HepG2 (cell line): ENCODE results near the gene LRRC17. TPM values are rescaled to one million over a fixed set of nuclear protein-coding genes. Genes with fewer than 3 reads are reported as not detected.

ENCODE experiments used
- ASH2L ChIP-seq: fragments of 300-600, 200-600 bp; sonication (generic); IDR thresholded peaks from 2 replicates; pipeline ENCODE4 v1.7.0; 2017; ENCODE audit warnings: low read depth, mild to moderate bottlenecking, moderate library complexity, mixed read lengths, low read length; ENCODE audit not compliant: insufficient read length
- CC2D1A ChIP-seq: sonication (generic); formaldehyde crosslinking; IDR thresholded peaks from 2 replicates; pipeline ENCODE4 v1.8.1; 2023; ENCODE audit warnings: mild to moderate bottlenecking, missing genetic modification reagents
- JARID2 ChIP-seq: sonication (generic); formaldehyde crosslinking; IDR thresholded peaks from 2 replicates; pipeline ENCODE4 v1.8.1; 2023; ENCODE audit warnings: missing genetic modification reagents, inconsistent platforms; ENCODE audit not compliant: insufficient replicate concordance
- KAT8 ChIP-seq: IDR thresholded peaks from 2 replicates; pipeline ENCODE4 v1.6.1; 2016; ENCODE audit warnings: missing genetic modification reagents, missing compliant biosample characterization
- MAF1 ChIP-seq: sonication (generic); formaldehyde crosslinking; IDR thresholded peaks from 2 replicates; pipeline ENCODE4 v1.5.0; 2020; ENCODE audit warnings: missing genetic modification reagents, borderline replicate concordance
- NAIF1 ChIP-seq: sonication (generic); formaldehyde crosslinking; IDR thresholded peaks from 2 replicates; pipeline ENCODE4 v1.5.0; 2020; ENCODE audit warnings: mild to moderate bottlenecking, missing genetic modification reagents, borderline replicate concordance
- SMC3 ChIP-seq: IDR thresholded peaks from 2 replicates; pipeline ENCODE4 v1.6.1; 2011; ENCODE audit warnings: low read length, improper control_type of control experiment
- U2AF1 ChIP-seq: fragments of 200-400 bp; formaldehyde crosslinking; optimal IDR thresholded peaks from 2 replicates; pipeline ENCODE3; 2017; ENCODE audit warnings: mild to moderate bottlenecking, low read depth, low read length
- ZNF317 ChIP-seq: sonication (generic); formaldehyde crosslinking; IDR thresholded peaks from 2 replicates; pipeline ENCODE4 v1.5.0; 2020; ENCODE audit warnings: mild to moderate bottlenecking, missing genetic modification reagents
- ZNF878 ChIP-seq: sonication (generic); formaldehyde crosslinking; IDR thresholded peaks from 2 replicates; pipeline ENCODE4 v1.8.1; 2023; ENCODE audit warnings: mild to moderate bottlenecking, missing genetic modification reagents, moderate library complexity
- polyA plus RNA-seq, 8 experiments: library from polyadenylated mRNA; depleted of rRNA in 3 of 8; stranded (reverse) in 7 of 8; unstranded in 1 of 8; fragments of >200 nt; fragmentation: Illumina TruSeq in 4 of 8; extraction: Trizol in 4 of 8; gene quantifications; 2 replicates each; pipeline versions ENCODE4 v1.2.1 to v1.2.3, GENCODE V29; 2011 to 2016; ENCODE audit warnings: low read depth in 4 of 8, missing spikeins in 1 of 8, mixed read lengths in 1 of 8; ENCODE audit not compliant: insufficient read depth in 1 of 8
- total RNA-seq, 5 experiments: library from RNA; depleted of rRNA; stranded (reverse); fragments of >200 nt; fragmentation: Illumina TruSeq; extraction: Trizol; gene quantifications; 2 replicates each; pipeline ENCODE4 v1.2.3, GENCODE V29; 2016; ENCODE audit warnings: low read depth in 1 of 5
- TF ChIP-seq, protein P1 (sequence below): sonication (generic); formaldehyde crosslinking; IDR thresholded peaks from 2 replicates; pipeline ENCODE4 v1.5.0; 2020; ENCODE audit warnings: mild to moderate bottlenecking, missing genetic modification reagents
- TF ChIP-seq, protein P2 (sequence below): sonication (generic); formaldehyde crosslinking; IDR thresholded peaks from 2 replicates; pipeline ENCODE4 v1.5.1; 2020; ENCODE audit warnings: mild to moderate bottlenecking, moderate library complexity, missing genetic modification reagents
- TF ChIP-seq, protein P3 (sequence below): sonication (generic); formaldehyde crosslinking; conservative IDR thresholded peaks from 2 replicates; pipeline ENCODE4 v1.8.1; 2023; ENCODE audit warnings: missing genetic modification reagents
- TF ChIP-seq, protein P4 (sequence below): fragments of 450-650 bp; IDR thresholded peaks from 2 replicates; pipeline ENCODE4 v1.6.1; 2016
- TF ChIP-seq, protein P5 (sequence below): sonication (generic); formaldehyde crosslinking; IDR thresholded peaks from 2 replicates; pipeline ENCODE4 v1.8.0; 2022; ENCODE audit warnings: mild to moderate bottlenecking, missing genetic modification reagents; ENCODE audit not compliant: insufficient replicate concordance
- TF ChIP-seq, protein P6 (sequence below): sonication (generic); formaldehyde crosslinking; IDR thresholded peaks from 2 replicates; pipeline ENCODE4 v1.4.0; 2020; ENCODE audit warnings: missing genetic modification reagents, borderline replicate concordance

Gene LRRC17
- total and polyA plus RNA-seq, 2 of the 13 experiments (the other 11 are each of a cell fraction or from before 2014, with no cell fraction given) = 0.20 to 0.66 TPM

DNA sequence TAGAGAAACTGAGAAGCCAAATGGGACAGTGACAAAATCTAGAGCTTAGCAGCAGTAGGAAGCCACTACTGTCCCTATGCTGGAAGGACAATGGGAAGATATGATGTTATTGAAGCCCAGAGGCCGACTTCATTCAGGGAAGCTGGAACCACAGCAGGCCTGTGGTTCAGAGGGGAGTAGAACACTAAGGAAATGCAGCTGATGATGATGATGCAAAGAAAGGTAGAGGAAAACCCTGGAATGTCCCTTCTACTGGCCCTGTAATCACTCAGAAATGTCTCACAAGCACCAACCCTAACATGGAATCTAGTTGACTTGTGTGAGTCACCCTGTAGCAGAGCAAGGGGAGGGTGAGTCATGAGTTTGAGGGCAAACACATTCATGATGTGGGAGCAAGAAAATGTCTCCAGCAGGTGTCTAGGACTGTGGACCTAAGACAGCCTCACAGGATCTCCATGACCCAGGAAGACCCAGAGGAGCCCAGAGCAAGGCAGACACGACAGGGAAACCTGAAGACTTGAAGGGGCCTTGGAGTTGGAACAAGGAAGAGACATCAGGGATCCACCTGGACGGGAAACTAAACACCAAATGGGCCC, 37.0 kb upstream of the LRRC17 start (continued):
- TF ChIP-seq, protein P1, sequence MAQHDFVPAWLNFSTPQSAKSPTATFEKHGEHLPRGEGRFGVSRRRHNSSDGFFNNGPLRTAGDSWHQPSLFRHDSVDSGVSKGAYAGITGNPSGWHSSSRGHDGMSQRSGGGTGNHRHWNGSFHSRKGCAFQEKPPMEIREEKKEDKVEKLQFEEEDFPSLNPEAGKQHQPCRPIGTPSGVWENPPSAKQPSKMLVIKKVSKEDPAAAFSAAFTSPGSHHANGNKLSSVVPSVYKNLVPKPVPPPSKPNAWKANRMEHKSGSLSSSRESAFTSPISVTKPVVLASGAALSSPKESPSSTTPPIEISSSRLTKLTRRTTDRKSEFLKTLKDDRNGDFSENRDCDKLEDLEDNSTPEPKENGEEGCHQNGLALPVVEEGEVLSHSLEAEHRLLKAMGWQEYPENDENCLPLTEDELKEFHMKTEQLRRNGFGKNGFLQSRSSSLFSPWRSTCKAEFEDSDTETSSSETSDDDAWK (CRISPR knock-in tag) = no peak
- TF ChIP-seq ASH2L (peak; percentile 18), MAF1 (no peak), KAT8 (CRISPR knock-in tag) (peak; percentile 16; the same call in 1 of the 2 replicates), ZNF317 (CRISPR knock-in tag) (no peak), NAIF1 (CRISPR knock-in tag) (no peak), ZNF878 (no peak), U2AF1 (no peak), CC2D1A (CRISPR knock-in tag) (no peak), SMC3 (no peak), JARID2 (CRISPR knock-in tag) (no peak)
- TF ChIP-seq, protein P2, sequence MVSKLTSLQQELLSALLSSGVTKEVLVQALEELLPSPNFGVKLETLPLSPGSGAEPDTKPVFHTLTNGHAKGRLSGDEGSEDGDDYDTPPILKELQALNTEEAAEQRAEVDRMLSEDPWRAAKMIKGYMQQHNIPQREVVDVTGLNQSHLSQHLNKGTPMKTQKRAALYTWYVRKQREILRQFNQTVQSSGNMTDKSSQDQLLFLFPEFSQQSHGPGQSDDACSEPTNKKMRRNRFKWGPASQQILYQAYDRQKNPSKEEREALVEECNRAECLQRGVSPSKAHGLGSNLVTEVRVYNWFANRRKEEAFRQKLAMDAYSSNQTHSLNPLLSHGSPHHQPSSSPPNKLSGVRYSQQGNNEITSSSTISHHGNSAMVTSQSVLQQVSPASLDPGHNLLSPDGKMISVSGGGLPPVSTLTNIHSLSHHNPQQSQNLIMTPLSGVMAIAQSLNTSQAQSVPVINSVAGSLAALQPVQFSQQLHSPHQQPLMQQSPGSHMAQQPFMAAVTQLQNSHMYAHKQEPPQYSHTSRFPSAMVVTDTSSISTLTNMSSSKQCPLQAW (CRISPR knock-in tag) = 0 out of 2 replicates have a peak, but pooled peaks have one; percentile 28
- TF ChIP-seq, protein P3, sequence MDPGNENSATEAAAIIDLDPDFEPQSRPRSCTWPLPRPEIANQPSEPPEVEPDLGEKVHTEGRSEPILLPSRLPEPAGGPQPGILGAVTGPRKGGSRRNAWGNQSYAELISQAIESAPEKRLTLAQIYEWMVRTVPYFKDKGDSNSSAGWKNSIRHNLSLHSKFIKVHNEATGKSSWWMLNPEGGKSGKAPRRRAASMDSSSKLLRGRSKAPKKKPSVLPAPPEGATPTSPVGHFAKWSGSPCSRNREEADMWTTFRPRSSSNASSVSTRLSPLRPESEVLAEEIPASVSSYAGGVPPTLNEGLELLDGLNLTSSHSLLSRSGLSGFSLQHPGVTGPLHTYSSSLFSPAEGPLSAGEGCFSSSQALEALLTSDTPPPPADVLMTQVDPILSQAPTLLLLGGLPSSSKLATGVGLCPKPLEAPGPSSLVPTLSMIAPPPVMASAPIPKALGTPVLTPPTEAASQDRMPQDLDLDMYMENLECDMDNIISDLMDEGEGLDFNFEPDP (CRISPR knock-in tag) = no peak
- TF ChIP-seq, protein P4, sequence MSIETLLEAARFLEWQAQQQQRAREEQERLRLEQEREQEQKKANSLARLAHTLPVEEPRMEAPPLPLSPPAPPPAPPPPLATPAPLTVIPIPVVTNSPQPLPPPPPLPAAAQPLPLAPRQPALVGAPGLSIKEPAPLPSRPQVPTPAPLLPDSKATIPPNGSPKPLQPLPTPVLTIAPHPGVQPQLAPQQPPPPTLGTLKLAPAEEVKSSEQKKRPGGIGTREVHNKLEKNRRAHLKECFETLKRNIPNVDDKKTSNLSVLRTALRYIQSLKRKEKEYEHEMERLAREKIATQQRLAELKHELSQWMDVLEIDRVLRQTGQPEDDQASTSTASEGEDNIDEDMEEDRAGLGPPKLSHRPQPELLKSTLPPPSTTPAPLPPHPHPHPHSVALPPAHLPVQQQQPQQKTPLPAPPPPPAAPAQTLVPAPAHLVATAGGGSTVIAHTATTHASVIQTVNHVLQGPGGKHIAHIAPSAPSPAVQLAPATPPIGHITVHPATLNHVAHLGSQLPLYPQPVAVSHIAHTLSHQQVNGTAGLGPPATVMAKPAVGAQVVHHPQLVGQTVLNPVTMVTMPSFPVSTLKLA = no peak
- TF ChIP-seq, protein P5, sequence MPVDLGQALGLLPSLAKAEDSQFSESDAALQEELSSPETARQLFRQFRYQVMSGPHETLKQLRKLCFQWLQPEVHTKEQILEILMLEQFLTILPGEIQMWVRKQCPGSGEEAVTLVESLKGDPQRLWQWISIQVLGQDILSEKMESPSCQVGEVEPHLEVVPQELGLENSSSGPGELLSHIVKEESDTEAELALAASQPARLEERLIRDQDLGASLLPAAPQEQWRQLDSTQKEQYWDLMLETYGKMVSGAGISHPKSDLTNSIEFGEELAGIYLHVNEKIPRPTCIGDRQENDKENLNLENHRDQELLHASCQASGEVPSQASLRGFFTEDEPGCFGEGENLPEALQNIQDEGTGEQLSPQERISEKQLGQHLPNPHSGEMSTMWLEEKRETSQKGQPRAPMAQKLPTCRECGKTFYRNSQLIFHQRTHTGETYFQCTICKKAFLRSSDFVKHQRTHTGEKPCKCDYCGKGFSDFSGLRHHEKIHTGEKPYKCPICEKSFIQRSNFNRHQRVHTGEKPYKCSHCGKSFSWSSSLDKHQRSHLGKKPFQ (CRISPR knock-in tag) = no peak
- TF ChIP-seq, protein P6, sequence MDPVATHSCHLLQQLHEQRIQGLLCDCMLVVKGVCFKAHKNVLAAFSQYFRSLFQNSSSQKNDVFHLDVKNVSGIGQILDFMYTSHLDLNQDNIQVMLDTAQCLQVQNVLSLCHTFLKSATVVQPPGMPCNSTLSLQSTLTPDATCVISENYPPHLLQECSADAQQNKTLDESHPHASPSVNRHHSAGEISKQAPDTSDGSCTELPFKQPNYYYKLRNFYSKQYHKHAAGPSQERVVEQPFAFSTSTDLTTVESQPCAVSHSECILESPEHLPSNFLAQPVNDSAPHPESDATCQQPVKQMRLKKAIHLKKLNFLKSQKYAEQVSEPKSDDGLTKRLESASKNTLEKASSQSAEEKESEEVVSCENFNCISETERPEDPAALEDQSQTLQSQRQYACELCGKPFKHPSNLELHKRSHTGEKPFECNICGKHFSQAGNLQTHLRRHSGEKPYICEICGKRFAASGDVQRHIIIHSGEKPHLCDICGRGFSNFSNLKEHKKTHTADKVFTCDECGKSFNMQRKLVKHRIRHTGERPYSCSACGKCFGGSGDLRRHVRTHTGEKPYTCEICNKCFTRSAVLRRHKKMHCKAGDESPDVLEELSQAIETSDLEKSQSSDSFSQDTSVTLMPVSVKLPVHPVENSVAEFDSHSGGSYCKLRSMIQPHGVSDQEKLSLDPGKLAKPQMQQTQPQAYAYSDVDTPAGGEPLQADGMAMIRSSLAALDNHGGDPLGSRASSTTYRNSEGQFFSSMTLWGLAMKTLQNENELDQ (CRISPR knock-in tag) = no peak
